Esophagus muscularis mucosa (tissue), 3 donors: Measurements from ENCODE around the gene LRRK1.

Source experiments
- CTCF ChIP-seq, 3 experiments: fragments of 200-600 bp in 2 of 3; fragments of 450-650 bp in 1 of 3; sonication (generic) in 2 of 3; IDR thresholded peaks; one replicate each; pipeline ENCODE4 v1.5.1; 2017 to 2019; ENCODE audit warnings: antibody characterized with exemption in 3 of 3, mild to moderate bottlenecking in 2 of 3, moderate library complexity in 1 of 3
- POLR2A ChIP-seq: fragments of 450-650 bp; IDR thresholded peaks from one replicate; pipeline ENCODE4 v1.6.1; 2017; ENCODE audit warnings: antibody characterized with exemption, moderate library complexity, mild to moderate bottlenecking, low read depth
- POLR2AphosphoS5 ChIP-seq, 2 donors: sonication (generic); formaldehyde crosslinking; IDR thresholded peaks; one replicate each; pipeline ENCODE4 v1.6.1; 2017; ENCODE audit warnings: antibody characterized with exemption in 2 of 2

- no peak for TF ChIP-seq POLR2AphosphoS5 (IDR thresholded peaks at IDR 0.05)
- TF ChIP-seq POLR2A, result no peak
- no peak for TF ChIP-seq CTCF (IDR thresholded peaks at IDR 0.05)
Measured at GRCh38 chr15:101090428-101090790, 171.3 kb downstream of the LRRK1 start.
